ENCODE results near the gene C3orf80.

DNA sequence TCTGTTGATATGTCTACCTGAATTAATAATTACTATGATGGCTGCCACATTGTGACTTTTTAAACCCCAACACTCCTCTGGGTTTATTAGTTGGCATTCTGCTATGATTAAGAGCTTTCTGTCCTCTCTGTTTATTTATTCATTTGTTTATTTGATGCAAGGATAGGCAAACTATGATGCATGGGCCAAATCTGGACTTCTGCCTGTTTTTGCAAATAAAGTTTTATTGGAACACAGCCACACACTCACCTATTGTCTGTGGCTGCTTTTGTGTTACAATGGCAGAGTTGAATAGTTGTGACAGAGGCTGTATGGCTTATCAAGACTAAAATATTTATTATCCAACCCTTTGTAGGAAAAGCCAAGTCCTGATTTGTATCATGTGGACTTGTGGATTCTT lies 48.3 kb upstream of the C3orf80 start:
- TF ChIP-seq, protein P1, sequence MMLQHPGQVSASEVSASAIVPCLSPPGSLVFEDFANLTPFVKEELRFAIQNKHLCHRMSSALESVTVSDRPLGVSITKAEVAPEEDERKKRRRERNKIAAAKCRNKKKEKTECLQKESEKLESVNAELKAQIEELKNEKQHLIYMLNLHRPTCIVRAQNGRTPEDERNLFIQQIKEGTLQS (IDR thresholded peaks at IDR 0.05; ENCODE audit: borderline replicate concordance, extremely low read depth, low read depth, low read length) = no peak
- TF ChIP-seq, protein P2, sequence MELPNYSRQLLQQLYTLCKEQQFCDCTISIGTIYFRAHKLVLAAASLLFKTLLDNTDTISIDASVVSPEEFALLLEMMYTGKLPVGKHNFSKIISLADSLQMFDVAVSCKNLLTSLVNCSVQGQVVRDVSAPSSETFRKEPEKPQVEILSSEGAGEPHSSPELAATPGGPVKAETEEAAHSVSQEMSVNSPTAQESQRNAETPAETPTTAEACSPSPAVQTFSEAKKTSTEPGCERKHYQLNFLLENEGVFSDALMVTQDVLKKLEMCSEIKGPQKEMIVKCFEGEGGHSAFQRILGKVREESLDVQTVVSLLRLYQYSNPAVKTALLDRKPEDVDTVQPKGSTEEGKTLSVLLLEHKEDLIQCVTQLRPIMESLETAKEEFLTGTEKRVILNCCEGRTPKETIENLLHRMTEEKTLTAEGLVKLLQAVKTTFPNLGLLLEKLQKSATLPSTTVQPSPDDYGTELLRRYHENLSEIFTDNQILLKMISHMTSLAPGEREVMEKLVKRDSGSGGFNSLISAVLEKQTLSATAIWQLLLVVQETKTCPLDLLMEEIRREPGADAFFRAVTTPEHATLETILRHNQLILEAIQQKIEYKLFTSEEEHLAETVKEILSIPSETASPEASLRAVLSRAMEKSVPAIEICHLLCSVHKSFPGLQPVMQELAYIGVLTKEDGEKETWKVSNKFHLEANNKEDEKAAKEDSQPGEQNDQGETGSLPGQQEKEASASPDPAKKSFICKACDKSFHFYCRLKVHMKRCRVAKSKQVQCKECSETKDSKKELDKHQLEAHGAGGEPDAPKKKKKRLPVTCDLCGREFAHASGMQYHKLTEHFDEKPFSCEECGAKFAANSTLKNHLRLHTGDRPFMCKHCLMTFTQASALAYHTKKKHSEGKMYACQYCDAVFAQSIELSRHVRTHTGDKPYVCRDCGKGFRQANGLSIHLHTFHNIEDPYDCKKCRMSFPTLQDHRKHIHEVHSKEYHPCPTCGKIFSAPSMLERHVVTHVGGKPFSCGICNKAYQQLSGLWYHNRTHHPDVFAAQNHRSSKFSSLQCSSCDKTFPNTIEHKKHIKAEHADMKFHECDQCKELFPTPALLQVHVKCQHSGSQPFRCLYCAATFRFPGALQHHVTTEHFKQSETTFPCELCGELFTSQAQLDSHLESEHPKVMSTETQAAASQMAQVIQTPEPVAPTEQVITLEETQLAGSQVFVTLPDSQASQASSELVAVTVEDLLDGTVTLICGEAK (IDR thresholded peaks at IDR 0.05; ENCODE audit: borderline replicate concordance) = no peak; the same call in 1 of the 2 replicates
- TF ChIP-seq ZNF274 (IDR thresholded peaks at IDR 0.05; ENCODE audit: insufficient read depth, insufficient read length) (no peak), ELK1 (IDR thresholded peaks at IDR 0.05; ENCODE audit: low read depth, low read length) (no peak), EZH2 (IDR thresholded peaks at IDR 0.05; ENCODE audit: borderline replicate concordance, control insufficient read depth, low read depth, low read length) (no peak), KDM1A (IDR thresholded peaks at IDR 0.05; ENCODE audit: borderline replicate concordance) (no peak), SP1 (IDR thresholded peaks at IDR 0.05; ENCODE audit: low read depth, low read length) (no peak), POLR2A (IDR thresholded peaks at IDR 0.05; ENCODE audit: low read depth, low read length) (no peak)

All from GM12878 (cell line).